GM23248 (cell line): ENCODE measurements around the gene MXRA8. TPM values are rescaled to one million over a fixed set of nuclear protein-coding genes. Genes with fewer than 3 reads are reported as not detected.

Experiments used
- DNase-seq: peaks from one replicate; pipeline ENCODE4 v3.0.0-alpha.2; 2015
- H2AFZ ChIP-seq: fragments of 200-600 bp; sonication (generic); 2 replicates; pipeline ENCODE4 v1.6.1; 2016; ENCODE audit warnings: antibody characterized with exemption
- H3F3A ChIP-seq: fragments of 200-600 bp; sonication (generic); 2 replicates; pipeline ENCODE4 v1.6.1; 2016; ENCODE audit warnings: mild to moderate bottlenecking, antibody characterized with exemption, mixed run types; ENCODE audit not compliant: insufficient read depth
- H3K27ac ChIP-seq: fragments of 200-600 bp; sonication (generic); 2 replicates; pipeline ENCODE4 v1.5.1; 2016; ENCODE audit warnings: mild to moderate bottlenecking
- H3K27me3 ChIP-seq: fragments of 200-600 bp; sonication (generic); replicated peaks from 2 replicates; pipeline ENCODE4 v1.6.1; 2016; ENCODE audit warnings: mild to moderate bottlenecking; ENCODE audit not compliant: insufficient read depth
- H3K36me3 ChIP-seq: fragments of 200-600 bp; sonication (generic); 2 replicates; pipeline ENCODE4 v1.6.1; 2016; ENCODE audit warnings: low read depth, mild to moderate bottlenecking
- H3K4me1 ChIP-seq: fragments of 200-600 bp; sonication (generic); 2 replicates; pipeline ENCODE4 v1.6.1; 2016; ENCODE audit warnings: mild to moderate bottlenecking; ENCODE audit not compliant: insufficient read depth
- H3K4me2 ChIP-seq: fragments of 200-600 bp; sonication (generic); one replicate; pipeline ENCODE4 v1.6.1; 2016; ENCODE audit warnings: mild to moderate bottlenecking; ENCODE audit not compliant: unreplicated experiment
- H3K4me3 ChIP-seq: fragments of 200-600 bp; sonication (generic); 2 replicates; pipeline ENCODE4 v1.5.1; 2016; ENCODE audit warnings: mild to moderate bottlenecking
- H3K79me2 ChIP-seq: fragments of 200-600 bp; sonication (generic); 2 replicates; pipeline ENCODE4 v1.6.1; 2016; ENCODE audit warnings: mild to moderate bottlenecking; ENCODE audit not compliant: insufficient read depth
- H3K9ac ChIP-seq: fragments of 200-600 bp; sonication (generic); 2 replicates; pipeline ENCODE4 v1.6.1; 2016; ENCODE audit warnings: mild to moderate bottlenecking
- H3K9me2 ChIP-seq: fragments of 200-600 bp; sonication (generic); 2 replicates; pipeline ENCODE4 v1.6.1; 2016; ENCODE audit warnings: mixed run types, mild to moderate bottlenecking, moderate library complexity; ENCODE audit not compliant: insufficient read depth
- H3K9me3 ChIP-seq: fragments of 200-600 bp; sonication (generic); one replicate; pipeline ENCODE4 v1.6.1; 2017; ENCODE audit warnings: low read depth
- H4K20me1 ChIP-seq: fragments of 200-600 bp; sonication (generic); 2 replicates; pipeline ENCODE4 v1.6.0; 2016; ENCODE audit not compliant: insufficient read depth
- EZH2 ChIP-seq: fragments of 200-600 bp; sonication (generic); IDR thresholded peaks from 2 replicates; pipeline ENCODE4 v1.6.1; 2018; ENCODE audit warnings: antibody characterized with exemption, mild to moderate bottlenecking; ENCODE audit not compliant: insufficient read depth, poor library complexity, severe bottlenecking
- EZH2phosphoT487 ChIP-seq: fragments of 200-600 bp; sonication (generic); IDR thresholded peaks from 2 replicates; pipeline ENCODE4 v1.6.1; 2018; ENCODE audit warnings: antibody characterized with exemption, moderate library complexity, mild to moderate bottlenecking, low read depth; ENCODE audit not compliant: insufficient read depth
- WGBS, 2 experiments: methylation state at CpG; one replicate each; pipeline ENCODE4 v1.1.6; 2015 to 2017; ENCODE audit warnings: low lambda C conversion rate in 2 of 2, low coverage in 1 of 2; ENCODE audit errors: missing lambda C conversion rate in 2 of 2; 5-methylcytosine and 5-hydroxymethylcytosine counted together
- in situ Hi-C: fragments of 300-500 bp; cut with MboI; formaldehyde crosslinking; loops from 2 replicates; pipeline ENCODE4 v1.15.0; 2020
- polyA plus RNA-seq: library from polyadenylated mRNA; unstranded; fragments of >200 nt; fragmentation: Nextera tagmentation; extraction: Ambion mirVana; gene quantifications from 2 replicates; pipeline ENCODE4 v1.2.1, GENCODE V29; 2016
- total RNA-seq: library from RNA; depleted of rRNA; stranded (reverse); fragments of >200 nt; shearing (Covaris generic); gene quantifications from 2 replicates; pipeline ENCODE4 v1.2.3, GENCODE V29; 2014

MXRA8 gene
- total and polyA plus RNA-seq, 2 experiments from 2014 or later: 584 to 1,228 TPM

GRCh38 chr1:1398677-1399186, 40.4 kb upstream of the MXRA8 start:
- DNase-seq: peak; percentile 49
- Histone ChIP-seq H3K27me3 (no peaks in the 10 kb centered on the region), H3K36me3 (peaks cover 26% of the 10 kb centered on the region; the same call in 1 of the 2 replicates), H4K20me1 (no peaks in the 10 kb centered on the region), H3K27ac (peak overlapping the region; percentile 75), H3K79me2 (peaks cover 97% of the 10 kb centered on the region), H3F3A (peaks cover 31% of the 10 kb centered on the region), H2AFZ (peak overlapping the region; percentile 63), H3K4me1 (peaks cover 11% of the 10 kb centered on the region), H3K4me3 (peak overlapping the region; percentile 80), H3K9ac (peak overlapping the region; percentile 95), H3K4me2 (peak overlapping the region; percentile 94), H3K9me3 (no peaks in the 10 kb centered on the region), H3K9me2 (no peaks in the 10 kb centered on the region)
- in situ Hi-C loops: no loop called here
- no peak for TF ChIP-seq EZH2phosphoT487
- TF ChIP-seq EZH2: no peak
- 1 to 2% methylated on average over 37 to 47 of the region's 54 CpGs for WGBS, 2 experiments

GRCh38 chr1:1397839-1398523, 39.6 kb upstream of the MXRA8 start:
- H3K4me3 ChIP-seq: peak overlapping the region; percentile 80
- no peak for TF ChIP-seq EZH2phosphoT487
- no peak for TF ChIP-seq EZH2
- peak; percentile 85 for DNase-seq
- H3K9me2 ChIP-seq: no peaks in the 10 kb centered on the region
- in situ Hi-C loops: no loop called here
- H2AFZ ChIP-seq: 0 out of 2 replicates have a peak overlapping the region, but pooled peaks have one; percentile 63
- peak overlapping the region; percentile 95 for H3K9ac ChIP-seq
- 35 to 39% methylated on average over 19 of the region's 19 CpGs for WGBS, 2 experiments
- no peaks in the 10 kb centered on the region for H3K27me3 ChIP-seq
- H3K79me2 ChIP-seq: peaks cover 98% of the 10 kb centered on the region
- peaks cover 33% of the 10 kb centered on the region; the same call in 1 of the 2 replicates for H3K36me3 ChIP-seq
- H3K27ac ChIP-seq: peak overlapping the region; percentile 75
- no peaks in the 10 kb centered on the region for H4K20me1 ChIP-seq
- H3K4me1 ChIP-seq: peaks cover 11% of the 10 kb centered on the region
- H3F3A ChIP-seq: peaks cover 26% of the 10 kb centered on the region
- H3K9me3 ChIP-seq: no peaks in the 10 kb centered on the region
- peak overlapping the region; percentile 94 for H3K4me2 ChIP-seq

GRCh38 chr1:1395166-1395565, 36.8 kb upstream of the MXRA8 start:
- H3K27ac ChIP-seq: no peak overlapping the region
- 89% methylated on average over 11 of the region's 11 CpGs for WGBS, 2 experiments
- TF ChIP-seq EZH2phosphoT487 (no peak), EZH2 (no peak)
- no peaks in the 10 kb centered on the region for H3K9me2 ChIP-seq
- peaks cover 4% of the 10 kb centered on the region; the same call in 1 of the 2 replicates for H3K4me1 ChIP-seq
- H3K9me3 ChIP-seq: no peaks in the 10 kb centered on the region
- DNase-seq: no peak
- peaks cover 12% of the 10 kb centered on the region; the same call in 1 of the 2 replicates for H3F3A ChIP-seq
- H2AFZ ChIP-seq: no peak overlapping the region
- H3K4me2 ChIP-seq: no peak overlapping the region
- H3K9ac ChIP-seq: no peak overlapping the region
- no peaks in the 10 kb centered on the region for H3K27me3 ChIP-seq
- H3K79me2 ChIP-seq: peaks cover 98% of the 10 kb centered on the region
- peaks cover 60% of the 10 kb centered on the region for H3K36me3 ChIP-seq
- in situ Hi-C loops: no loop called here
- no peaks in the 10 kb centered on the region for H4K20me1 ChIP-seq
- no peak overlapping the region for H3K4me3 ChIP-seq

- H3K27me3 ChIP-seq: no peaks in the 10 kb centered on the region
- no peak overlapping the region for H2AFZ ChIP-seq
- H3K36me3 ChIP-seq: peaks cover 71% of the 10 kb centered on the region
- H3F3A ChIP-seq: peaks cover 12% of the 10 kb centered on the region; the same call in 1 of the 2 replicates
- H3K79me2 ChIP-seq: peaks cover 100% of the 10 kb centered on the region
- no peak for TF ChIP-seq EZH2phosphoT487
- TF ChIP-seq EZH2: no peak
- no peaks in the 10 kb centered on the region for H4K20me1 ChIP-seq
- no peaks in the 10 kb centered on the region for H3K9me2 ChIP-seq
- DNase-seq: no peak
- WGBS, 2 experiments: 98 to 100% methylated on average over 7 of the region's 7 CpGs
- H3K27ac ChIP-seq: no peak overlapping the region
- no peak overlapping the region for H3K4me3 ChIP-seq
- H3K9me3 ChIP-seq: no peaks in the 10 kb centered on the region
- no peak overlapping the region for H3K4me2 ChIP-seq
- no peak overlapping the region for H3K9ac ChIP-seq
- peaks cover 4% of the 10 kb centered on the region; the same call in 1 of the 2 replicates for H3K4me1 ChIP-seq
- in situ Hi-C loops: no loop called here
Observed at GRCh38 chr1:1394116-1394515, 35.8 kb upstream of the MXRA8 start.
